Umbilical cord (tissue), 2 donors: ENCODE results near the gene FSD2. TPM values are rescaled to one million over a fixed set of nuclear protein-coding genes. Genes with fewer than 3 reads are reported as not detected.
"Not testable (repeated sequence)": the region's sequence is repeated elsewhere in the genome, so short reads cannot be mapped to it uniquely, and the experiment has no call there.

ENCODE experiments used
- DNase-seq: peaks from one replicate; pipeline ENCODE4 v3.0.0-alpha.2; 2015; ENCODE audit warnings: low spot score
- total RNA-seq: library from RNA; depleted of rRNA; stranded (reverse); fragments of >200 nt; gene quantifications from one replicate; pipeline ENCODE4 v1.2.3, GENCODE V29; 2014; ENCODE audit warnings: low replicate concordance; ENCODE audit not compliant: insufficient read depth

Gene FSD2
- total RNA-seq, 1 donor from 2014 or later: 1.2 TPM

DNA sequence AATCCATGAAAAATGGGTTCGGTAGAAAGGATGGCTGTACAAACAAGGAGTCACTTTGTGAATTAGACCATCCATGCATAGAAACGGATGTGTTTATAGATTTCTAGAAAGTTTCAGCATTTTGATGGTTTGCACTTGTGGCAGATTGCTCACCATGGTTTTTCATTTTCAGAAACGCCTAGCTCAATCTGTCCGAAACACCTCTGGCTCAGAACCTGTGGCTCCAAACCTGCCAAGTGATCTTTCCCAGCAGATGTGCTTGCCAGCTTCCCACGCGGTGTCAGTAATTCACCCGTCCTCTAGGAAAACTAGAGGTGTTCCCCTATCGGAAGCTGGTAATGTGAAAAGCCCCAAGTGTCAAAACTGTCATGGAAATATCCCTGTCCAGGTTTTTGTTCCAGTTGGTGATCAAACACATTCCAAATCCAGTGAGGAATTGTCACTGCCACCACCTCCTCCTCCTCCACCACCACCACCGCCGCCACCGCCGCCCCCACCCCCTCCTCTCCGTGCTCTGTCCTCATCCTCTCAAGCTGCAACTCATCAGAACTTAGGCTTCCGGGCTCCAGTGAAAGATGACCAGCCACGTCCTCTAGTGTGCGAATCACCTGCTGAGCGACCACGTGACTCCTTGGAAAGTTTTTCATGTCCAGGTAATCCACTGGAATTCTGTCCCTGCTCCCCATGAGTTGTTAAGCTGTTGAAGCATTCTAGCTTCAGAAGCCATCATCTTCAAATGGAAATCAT is 24.7 kb upstream of the FSD2 start:
- no peak for DNase-seq

DNA sequence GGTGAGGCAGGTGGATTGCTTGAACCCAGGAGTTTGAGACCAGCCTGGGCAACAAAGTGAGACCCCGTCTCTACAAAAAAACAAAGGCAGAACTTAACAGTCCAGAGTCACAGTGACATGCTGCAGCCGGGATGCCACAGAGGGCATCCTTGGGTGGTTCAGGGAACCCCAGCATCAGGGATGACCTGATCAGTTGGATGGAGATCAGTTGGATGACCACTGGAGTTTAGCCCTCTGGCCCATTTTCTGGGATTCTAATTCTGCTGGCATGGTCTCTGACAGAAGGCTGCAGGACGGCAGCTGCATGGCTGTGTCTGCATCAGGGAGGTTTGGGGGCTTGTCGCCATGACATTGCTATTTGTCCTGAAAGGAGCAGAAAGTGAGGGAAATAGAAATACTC is 23.4 kb upstream of the FSD2 start:
- DNase-seq: no peak

DNA sequence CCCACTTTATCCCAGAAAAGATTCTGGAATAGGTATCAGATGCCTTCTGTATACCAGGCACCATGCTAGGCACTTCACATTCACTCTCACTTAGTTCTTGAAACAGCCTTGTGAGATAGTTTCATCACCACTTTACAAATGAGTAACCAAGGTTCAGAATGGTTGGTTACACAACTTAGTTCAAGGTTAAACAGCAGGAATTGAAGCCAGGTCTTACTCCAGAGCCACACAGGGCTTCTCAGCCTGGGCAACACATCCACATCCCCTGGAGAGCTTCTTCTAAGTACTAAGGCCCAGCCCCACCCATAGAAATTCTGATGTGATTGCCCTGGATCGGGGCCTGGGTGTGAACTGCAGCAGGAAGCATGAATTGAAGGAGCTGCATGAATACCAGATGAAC is 22.2 kb upstream of the FSD2 start:
- no peak for DNase-seq

DNA sequence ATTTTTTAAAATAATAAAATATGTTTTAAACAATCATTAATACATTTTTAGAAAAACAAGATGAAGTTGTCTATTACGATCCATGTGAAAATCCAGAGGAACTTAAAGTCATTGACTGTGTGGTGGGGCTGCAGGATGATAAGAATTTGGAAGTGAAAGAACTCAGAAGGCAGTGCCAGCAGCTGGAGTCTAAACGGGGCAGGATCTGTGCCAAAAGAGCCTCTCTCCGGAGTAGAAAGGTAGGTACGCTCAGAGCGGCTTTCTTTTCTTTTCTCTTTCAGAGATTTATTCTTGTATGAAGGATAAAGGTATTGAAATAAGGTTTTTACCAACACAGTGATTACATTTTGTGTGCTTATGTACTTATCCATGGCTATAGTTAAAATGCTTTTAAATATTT is 17.2 kb upstream of the FSD2 start:
- no peak for DNase-seq

DNA sequence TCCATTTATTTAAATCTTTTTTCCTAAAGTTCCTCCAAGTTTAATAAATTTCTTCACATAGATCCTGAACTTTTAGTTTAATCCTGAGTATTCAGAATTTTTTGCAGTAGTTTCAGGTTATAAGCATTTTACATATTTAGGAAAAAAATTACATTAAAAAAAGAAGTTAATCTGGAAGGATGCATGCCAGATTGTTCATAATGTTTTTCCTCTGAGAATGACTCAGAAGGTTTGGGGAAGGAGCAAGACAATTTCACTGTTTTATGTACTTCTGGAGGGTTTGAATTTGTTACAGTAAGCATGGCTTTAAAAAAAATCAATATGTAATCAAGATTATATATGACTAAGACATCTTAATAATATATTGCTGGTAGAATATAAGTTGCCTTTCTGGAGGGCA is 16.0 kb upstream of the FSD2 start:
- DNase-seq: not testable (repeated sequence)

DNA sequence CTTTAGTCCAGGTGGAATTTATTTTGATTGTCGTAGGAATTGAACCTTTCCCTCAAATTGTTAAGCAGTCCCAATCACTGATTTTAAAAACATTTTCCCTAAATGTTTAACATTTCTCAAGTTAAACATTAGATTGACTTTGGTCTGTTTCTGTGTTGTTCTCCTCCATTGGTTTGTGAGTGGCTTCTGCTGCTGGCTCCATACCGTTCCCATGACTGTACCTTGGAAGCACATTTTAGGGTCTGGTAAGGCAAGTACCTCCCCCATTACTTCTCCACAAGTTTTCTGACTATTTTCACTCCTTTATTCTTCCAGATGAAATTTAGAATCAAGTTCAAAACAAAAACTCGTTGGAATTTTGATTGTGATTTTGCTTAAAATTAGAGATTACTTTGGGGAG is 15.5 kb upstream of the FSD2 start:
- DNase-seq: not testable (repeated sequence)

DNA sequence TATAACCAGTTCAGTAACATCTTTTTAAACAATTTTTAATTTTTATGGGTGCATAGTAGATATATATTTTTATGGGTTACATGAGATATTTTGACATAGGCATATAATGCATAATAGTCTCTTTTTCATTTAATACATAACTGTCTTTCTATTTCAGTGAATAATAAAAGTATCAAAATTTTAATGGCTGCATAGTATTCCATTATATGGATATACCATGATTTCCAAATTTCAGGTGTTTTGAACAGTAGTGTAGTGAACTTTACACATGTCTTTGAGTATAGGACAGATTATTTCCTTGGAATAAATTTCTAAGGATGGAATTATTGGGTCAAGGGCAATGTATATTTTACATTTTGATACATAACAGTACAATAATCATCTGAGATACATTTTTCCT is 14.3 kb upstream of the FSD2 start:
- DNase-seq: no peak

DNA sequence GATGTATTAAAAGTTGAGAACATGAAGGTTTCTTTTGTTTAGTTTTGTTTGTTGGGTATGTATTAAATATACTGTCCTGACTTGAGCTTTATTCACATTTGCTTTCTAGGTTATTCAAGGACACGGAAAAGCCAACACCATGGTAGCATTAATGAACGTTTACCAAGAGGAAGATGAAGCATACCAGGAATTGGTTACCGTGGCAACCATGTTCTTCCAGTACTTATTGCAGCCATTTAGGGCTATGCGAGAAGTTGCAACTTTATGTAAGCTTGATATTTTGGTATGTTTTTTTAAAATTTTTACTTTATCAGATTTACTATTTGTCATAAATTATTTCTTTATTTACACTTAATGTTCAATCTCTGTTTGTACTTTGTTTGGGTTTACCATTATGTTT is 7.1 kb upstream of the FSD2 start:
- no peak for DNase-seq

DNA sequence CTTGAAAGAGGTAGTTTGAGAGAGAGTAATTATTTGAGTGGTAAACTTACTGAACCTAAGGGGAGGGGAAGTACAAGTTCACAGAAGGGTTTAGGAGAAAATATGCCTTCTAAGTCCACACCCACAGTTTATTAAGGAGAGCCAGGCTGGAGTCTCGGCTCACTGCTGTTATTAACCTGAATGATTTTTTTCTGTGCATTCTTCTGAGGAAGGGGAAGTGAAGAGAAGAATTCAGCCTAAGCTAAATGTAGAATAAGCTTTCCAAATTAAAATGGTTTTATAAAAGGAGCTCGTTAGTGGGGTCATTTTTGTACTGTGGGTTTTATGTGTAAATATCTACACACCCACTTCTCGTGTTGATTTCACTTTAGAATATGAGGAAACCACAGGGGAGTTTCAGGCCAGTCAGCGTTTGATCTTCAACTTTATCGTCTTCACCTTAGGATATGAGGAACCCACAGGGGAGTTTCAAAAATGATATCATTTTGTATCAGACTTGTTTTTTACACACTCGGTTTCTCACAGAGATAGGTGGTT is 5.1 kb upstream of the FSD2 start:
- peak; percentile 21 for DNase-seq

DNA sequence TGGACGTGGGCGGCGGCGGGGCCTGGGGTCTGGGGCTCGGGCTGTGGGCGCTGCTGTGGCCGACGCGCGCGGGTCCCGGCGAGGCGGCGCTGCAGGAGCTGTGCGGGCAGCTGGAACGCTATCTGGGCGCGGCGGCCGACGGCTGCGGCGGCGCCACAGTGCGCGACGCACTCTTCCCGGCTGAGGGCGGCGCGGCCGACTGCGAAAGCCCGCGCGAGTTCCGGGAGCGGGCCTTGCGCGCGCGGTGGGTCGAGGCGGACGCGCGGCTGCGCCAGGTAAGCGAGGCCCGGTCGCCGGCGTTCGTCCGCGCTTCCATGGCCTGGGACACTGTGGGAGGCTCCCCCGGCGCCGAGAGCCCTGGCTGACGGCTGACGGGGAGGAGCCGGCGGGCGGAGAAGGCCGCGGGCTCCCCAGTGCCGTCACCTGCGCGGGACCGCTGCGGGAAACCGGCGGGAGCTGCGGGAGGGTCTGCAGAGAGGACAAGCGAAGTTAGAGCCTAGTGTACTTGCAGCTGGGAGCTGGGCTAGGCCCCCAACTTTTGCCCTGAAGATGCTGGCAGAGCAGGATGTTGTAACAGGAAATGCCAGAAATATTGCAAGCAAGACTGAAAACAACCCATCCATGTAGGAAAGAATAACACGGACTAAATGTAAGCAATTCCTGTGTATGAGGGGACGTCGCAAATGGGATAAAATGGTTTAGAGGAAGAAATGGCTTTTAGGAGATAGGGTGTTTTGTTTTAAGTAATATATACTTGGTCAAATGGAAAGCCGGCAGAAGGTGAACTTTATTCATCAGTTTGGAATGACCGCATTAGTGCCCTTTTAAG is 4.4 kb upstream of the FSD2 start:
- DNase-seq: peak; percentile 65

DNA sequence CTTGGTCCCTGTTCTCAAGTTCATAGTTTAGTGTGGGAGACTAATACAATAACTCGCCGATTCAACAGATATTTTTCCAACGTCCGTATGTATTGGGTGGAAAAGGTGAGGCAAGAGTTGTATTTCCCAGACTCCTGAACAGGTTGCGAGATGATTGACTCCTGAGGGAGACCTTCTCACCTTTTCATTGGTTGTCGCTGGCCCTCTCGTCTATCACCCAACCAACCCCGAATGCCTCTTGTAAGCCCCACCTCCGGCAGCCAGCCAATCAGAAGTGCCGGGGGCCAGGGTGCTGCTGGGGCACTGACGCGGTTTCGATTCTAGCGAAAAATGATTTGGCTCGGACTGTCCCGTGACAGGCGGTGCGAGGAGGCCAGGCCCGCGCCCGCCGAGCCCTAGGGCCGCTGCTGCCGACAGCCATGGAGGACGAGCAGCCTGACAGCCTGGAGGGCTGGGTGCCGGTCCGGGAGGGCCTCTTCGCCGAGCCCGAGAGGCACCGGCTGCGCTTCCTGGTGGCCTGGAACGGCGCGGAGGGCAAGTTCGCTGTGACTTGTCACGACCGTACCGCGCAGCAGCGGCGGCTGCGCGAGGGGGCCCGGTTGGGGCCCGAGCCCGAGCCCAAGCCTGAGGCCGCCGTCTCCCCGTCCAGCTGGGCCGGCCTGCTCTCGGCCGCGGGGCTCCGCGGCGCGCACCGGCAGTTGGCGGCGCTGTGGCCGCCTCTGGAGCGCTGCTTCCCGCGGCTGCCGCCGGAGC is 3.6 kb upstream of the FSD2 start, which contains the start of gene WHAMM:
WHAMM (plus strand) TSS at position 321 of the 753 bp plus-strand sequence; CDS start at position 420, 99 bp downstream.
- DNase-seq: peak; percentile 99

DNA sequence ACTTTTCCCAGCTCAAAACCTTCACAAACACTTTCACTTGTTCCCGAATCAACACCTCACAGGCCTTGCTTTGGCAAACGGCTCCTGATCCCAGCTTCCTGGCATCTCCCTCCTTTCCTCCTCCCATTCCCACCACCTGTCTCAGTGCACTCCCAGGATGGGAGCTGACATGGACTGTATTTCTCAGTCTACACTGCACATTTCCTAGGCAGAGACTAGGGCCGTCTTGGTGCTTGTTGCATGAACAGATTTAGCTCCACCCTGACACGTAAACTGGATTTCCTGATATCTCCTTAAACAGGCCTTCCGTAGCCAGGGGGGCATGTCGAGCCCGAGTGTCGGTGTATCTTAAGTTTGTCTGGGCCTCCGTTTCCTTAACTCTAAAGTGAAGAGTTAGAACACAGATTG is 2.8 kb upstream of the FSD2 start:
- DNase-seq: no peak

DNA sequence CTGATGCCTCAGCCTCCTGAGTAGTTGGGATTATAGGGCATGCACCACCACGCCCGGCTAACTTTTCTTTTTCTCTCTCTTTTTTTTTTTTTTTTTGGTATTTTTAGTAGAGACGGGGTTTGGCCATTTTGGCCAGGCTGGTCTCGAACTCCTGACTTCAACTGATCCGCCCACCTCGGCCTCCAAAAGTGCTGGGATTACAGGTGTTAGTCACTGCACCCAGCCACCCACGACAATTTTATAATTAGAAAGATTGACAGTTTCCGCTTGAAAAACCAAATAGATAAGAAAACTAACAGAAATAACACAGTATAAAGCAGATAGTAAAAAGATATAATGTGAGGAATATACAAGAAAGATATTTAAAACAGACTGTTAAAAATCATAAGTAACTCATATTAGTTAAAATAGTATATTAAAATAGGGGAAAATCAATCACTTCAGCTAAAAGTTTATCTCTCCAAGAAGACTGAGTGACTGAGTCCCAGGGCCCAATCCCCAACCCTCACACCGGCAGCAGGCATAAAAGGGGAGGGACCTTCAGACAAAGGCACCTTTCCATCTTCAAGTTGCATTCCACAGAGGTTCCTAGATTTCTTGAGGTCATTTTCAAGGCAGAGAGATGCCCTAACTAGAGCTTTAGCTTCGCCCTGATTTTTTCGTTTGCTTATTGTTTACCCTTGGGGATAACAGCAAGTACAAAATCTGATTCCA is 2.2 kb upstream of the FSD2 start:
- no peak for DNase-seq

DNA sequence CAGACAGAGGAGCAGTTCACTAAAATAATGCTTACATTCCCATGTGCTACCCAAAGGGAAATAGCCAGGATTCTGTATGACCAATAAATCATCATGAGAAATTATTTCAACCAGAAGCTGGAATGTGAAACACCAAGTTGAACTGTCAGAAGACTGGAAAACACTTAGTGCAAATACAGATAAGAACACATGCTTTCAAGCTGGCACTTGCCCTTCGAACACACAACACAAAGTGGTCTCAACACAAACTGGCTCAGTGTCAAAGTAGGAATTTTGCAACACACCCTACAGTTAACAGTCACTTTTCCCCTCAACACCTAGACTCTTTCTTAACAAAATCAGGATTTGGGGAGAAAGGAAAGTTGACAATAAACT is 1.3 kb downstream of the FSD2 start:
- DNase-seq: peak; percentile 78

DNA sequence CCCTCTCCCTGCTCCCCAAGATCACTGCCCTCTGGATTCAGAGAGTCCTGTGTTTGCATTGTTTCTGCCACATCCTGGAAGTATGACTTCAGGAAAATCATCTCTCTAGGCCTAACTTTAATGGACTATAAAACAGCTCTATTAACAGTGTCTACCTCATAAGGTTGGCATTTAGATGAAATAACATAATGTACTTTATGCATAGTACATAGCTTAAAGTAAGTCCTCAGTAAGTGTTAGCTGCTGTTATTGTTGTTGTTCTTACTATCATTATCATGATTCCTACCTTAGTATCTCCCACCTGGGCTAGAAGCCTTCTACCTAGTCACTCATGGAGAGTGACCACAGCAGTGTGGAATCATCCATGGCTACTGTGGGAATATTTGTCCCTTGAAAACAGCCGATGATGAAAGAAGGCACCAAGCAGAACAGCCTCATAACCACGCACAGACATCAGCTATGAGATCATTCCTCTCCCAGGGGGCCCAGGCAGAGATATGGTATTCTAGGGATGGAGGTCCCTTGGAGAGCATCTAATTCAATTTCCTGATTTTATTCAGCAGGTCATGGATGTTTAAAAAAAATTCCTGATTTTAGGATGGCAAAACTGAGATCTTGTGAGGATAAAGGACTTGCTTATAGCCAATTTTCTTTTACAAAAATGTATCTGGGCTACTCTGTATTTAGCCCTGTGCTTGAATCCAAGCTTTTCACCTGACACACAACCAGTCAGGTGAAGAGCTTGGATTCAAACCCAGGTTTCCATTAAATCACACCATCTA is 1.9 kb downstream of the FSD2 start:
- peak; percentile 2 for DNase-seq

DNA sequence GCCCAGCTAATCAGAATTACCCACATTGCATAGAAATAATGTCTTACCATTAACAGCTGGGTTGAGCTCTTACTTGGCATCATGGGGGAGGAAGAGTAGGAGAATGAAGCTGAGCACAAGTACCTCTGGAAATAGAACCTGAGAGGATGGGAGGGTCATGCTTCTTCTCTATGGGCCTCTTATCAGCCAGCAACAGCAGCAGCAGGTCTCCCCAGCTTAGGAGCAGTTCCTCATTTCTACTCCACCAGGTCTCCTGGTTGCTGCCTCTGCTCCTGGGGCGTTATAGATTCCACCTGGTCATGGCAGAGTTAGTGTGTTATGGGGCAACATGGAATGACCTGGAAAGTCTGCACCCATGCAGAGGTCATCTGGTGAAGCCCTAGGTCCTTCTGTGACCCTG is 3.4 kb downstream of the FSD2 start:
- DNase-seq: no peak

DNA sequence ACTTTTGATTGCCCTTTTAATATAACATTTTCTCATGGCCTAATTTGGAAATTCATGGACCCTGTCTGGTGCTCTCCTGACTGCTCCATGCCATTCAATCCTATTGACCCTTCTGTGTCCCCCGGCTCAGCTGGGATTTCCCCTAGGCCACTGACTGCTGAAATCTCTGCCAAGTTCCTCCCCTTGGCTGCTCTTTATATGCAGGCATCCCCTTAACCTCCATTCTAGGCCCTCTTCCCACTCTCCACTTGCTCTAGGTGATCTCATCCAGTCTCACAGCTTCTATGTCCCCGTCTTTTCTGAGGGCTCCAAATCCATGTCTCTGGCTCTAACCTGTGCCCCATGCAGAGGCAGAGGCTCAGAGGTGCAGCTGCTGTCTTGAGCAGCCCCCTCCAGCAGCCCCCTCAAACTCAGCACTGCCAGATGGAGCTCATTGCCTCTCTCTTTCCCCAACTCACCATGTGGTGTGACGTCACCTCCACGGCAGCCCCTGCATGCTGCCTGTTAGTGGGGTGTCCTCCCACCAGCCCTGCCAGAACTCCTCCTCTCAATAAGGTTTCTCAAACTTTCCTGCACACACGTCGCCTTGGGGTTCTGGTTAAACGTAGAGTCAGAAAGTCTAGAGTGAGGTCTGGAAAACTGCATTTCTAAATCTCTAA is 6.6 kb downstream of the FSD2 start:
- DNase-seq: no peak

DNA sequence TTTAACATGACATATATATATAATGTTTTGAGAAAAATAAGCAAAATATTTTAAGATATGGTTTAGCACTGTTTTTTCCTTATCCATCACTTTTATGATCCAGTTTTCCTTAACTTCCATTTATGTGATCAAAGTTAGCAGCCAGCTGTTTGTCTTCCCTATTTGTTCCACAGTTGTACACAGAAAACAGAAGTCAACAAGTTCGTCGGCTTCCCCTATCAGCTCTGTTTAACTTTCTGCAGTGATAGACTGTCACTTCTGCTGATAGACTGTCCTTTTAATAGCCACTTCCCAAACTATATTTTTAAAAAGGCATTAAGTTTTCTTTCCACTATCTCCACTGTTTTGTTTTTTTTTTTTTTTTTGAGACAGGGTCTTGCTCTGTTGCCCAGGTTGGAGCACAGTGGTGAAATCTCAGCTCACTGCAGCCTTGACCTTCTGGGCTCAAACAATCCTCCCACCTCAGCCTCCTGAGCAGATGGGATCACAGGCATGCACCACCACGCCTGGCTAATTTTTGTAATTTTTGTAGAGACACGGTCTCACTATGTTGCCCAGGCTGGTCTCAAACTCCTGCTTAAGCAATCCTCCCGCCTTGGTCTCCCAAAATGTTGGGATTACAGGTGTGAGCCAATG is 7.2 kb downstream of the FSD2 start:
- no peak for DNase-seq

DNA sequence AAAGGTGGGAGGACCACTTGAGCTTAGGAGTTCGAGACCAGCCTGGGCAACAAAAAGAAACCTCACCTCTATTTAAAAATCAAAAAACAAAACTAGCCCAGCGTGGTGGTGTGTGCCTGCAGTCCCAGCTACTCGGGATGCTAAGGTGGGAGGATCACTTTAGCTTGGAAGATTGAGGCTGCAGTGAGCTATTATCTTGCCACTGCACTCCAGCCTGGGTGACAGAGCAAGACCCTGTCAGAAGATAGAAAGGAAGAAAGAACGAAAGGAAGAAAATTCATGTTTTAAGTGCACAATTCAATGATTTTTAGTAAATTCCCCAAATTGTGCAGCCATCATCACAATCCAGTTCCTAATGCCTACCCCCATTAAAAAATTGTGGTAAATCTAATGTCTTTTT is 7.8 kb downstream of the FSD2 start:
- no peak for DNase-seq

DNA sequence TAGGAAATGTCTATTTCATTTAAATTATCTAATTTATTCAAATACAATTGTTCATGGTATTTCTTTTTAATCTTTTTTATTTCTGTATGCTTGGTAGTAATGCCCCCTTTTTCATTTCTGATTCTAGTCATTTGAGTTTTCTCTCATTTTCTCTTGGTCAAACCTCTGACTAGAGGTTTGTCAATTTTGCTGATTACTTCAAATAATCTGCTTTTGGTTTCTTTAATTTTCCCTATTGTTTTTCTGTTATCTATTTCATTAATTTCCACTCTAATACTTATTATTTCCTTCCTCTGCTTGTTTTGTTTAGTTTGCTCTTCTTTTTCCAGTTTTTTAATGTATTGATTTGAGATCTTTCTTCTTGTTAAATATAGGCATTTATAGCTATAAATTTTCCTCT is 12.1 kb downstream of the FSD2 start:
- no peak for DNase-seq
